Activated CD8-positive, alpha-beta memory T cell treated with anti-CD3 and anti-CD28 coated beads, Interleukin-2, amount 50 U/mL, for 4 hours (primary cell): Measurements from ENCODE around the gene CMTM5.
"Not testable (repeated sequence)": the region's sequence is repeated elsewhere in the genome, so short reads cannot be mapped to it uniquely, and the experiment has no call there.

Source experiments
- DNase-seq: peaks from one replicate; pipeline ENCODE4 v3.0.0-alpha.2; 2020

Gene CMTM5

DNA sequence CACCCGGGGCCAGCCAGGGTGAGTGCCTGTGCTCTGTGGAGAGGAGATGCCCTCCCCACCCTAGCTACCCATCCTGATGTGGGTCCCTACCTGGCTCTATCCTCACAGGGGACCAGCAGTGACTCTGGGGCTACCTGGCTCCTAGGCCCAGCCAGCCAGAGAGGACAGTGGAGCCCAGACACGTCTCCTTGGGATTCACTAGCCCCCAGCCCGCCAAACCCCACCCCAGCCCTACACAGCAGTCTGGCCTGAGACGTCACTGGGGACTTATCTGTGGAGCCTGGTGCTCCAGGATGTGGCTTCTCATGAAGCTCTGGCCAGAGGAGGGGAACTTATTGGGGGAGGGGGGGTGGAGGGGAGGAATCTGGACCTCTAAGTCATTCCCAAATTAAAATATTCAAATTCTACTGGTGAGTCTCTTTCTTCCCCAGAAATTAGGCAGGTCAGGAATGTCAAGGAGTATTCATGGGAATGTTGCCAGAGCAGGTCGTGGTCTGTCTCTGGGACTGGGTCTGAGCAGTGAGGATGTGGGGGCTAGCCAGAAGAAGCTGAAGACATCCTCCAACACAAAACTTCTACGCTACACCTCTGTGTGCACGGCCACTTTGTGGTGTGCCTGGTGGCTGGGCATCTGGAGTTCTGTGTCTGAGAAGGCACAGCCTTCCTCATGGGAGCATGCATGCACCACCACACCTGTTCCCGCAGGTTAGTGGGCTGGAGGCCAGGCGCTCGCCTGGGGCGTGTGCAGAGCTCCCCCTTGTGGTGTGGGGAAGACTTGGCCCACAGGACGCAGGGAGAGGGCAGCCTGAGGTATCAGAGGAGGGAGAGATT, 2.7 kb downstream of the CMTM5 start:
- DNase-seq = peak; percentile 74

DNA sequence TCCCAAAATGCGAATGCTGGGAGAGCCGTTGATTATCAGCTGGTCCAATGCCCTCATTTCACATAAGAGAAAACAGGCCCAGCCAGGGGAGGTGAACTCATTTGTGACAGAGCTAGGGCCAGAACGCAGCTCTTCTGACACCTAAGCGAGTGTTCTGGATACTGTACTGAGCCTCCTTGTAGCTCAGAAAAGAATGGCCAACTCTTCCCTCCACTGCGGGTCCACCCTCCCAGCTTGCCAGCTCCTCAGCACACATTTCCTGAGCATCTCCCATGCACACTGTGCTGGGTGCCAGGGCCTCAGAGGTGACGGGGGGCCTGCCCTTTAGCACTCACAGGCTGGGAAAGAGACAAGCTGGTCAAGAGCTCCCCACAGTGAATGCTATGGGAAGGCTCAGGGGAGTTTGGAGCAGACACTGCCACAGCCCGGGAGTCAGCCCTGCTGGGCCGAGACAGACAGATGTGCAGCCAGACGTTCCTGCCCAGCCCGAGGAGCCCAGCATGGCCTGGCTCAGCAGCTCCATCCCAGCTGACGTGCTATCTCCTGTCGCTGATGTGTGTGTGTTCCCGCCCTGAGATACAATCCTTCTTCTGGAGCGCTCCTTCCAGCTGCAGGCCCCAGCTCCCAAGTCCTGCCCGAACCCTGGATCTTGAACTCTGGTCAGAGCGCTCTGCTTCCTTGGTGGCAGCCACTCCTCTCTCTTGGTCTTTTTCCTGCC, 3.5 kb downstream of the CMTM5 start:
- DNase-seq = no peak

DNA sequence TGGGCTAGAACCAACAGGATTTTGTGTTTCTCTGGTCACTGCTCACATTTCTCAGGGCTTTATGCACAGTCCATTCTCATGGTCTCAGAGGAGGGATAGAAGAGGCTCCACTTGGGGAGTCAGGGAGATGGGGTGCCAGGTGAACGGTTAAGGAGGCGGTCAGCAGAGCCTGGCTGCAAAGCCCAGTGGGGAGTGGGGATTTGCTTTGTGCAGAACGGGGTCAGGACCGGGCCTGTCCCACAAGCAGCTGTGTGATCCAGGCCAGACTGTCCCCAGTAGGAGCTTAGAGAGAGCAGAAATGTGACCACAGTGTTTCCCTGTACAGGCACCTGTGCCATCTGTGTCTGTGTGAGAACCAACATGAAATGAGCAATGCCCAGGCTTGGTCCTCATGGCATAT, 4.1 kb downstream of the CMTM5 start:
- no peak for DNase-seq

DNA sequence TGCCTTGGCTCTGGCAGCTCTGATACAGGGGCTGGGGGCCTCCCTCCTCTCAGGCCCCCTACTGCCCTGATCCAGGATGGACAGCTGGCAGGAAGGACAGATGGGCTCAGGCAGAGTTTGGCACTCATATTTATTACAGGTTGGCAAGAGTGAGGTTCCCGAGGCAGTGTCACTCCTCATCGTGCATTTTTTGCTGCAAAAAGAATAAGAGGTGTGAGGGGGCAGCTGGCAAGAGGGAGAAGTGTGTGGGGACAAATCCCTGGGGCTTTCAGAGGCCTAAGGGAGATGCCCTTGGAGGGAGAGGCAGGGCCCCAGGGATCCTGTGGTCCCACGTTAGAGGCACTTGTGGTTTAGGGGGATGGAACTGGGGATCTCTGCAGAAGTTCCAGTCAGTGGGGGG, 5.0 kb downstream of the CMTM5 start:
- no peak for DNase-seq

DNA sequence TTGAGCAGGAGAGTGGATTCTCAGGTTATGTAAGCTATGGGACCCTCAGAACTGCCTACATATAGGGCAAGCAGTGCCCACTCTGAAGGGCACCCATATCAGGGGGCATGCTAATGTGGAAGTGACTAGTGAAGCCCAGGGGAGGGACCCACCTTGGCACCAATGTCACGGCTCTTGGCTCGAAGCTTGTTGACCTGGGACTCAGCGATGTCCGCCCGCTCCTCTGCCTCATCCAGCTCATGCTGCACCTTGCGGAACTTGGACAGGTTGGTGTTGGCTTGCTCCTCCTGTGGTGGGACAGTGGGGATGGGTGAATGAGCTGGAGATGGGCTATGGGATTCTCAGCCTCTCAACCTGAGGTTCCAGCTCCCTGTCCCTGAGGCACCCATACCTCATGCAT, 5.4 kb downstream of the CMTM5 start:
- no peak for DNase-seq

DNA sequence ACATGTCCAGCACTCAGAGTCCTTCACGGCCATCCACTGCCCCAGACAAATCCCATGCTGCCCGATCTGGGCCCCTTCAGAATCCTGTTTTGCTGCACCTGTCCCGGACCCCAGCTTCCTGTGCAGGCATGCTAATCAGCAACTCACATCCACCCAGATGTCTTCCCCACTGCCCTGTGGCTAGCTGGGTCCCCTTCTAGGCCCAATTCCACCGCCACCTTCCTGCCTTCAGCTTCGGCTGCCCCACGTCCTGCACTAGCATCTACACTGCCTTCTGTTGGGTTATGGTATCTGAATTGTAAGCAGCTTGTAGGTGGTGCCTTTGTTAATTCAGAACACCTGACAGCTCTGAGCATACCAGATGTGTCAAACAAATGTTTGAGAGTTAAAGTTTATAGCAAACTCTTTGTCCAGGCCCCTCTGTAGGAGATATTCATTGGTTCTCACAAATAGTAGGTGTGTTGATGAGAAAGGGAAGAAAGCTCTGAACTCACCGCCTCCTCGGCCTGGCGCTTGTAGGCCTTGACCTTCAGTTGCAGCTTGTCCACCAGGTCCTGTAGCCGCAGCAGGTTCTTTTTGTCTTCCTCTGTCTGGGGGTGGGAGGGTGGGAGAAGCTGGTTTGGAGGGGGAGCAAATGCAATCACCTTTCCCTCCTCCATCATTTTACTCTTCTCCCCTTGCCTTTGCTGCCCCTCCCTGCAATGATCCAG, 6.0 kb downstream of the CMTM5 start:
- DNase-seq = no peak

DNA sequence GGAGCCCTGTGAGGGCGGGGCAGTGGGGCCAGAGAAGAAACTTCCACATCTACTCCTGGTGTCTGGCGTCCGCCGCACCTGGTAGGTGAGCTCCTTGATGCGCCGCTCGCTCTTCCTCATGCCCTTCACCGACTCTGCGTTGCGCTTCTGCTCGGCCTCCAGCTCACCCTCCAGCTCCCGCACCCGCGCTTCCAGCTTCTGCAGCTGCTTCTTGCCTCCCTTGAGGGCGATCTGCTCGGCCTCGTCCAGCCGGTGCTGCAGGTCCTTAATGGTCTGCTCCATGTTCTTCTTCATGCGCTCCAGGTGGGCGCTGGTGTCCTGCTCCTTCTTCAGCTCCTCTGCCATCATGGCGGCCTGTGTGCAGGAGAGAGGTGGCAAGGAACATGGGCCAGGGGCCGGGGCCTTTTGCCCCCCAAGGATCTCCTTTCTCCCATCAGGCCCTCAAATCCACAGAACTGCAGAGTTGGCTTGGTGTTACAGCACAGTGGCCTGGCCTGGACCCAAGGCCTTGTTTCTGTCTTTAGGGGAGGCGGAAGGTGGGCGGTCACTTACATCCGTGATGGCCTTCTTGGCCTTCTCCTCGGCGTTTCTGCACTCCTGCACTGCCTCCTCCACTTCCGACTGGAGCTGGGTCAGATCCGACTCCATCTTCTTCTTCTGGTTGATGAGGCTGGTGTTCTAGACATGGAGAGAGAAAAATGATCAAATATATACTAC, 7.7 kb downstream of the CMTM5 start:
- no peak for DNase-seq

GRCh38 chr14:23385244-23385641, 8.4 kb downstream of the CMTM5 start:
- DNase-seq = no peak

DNA sequence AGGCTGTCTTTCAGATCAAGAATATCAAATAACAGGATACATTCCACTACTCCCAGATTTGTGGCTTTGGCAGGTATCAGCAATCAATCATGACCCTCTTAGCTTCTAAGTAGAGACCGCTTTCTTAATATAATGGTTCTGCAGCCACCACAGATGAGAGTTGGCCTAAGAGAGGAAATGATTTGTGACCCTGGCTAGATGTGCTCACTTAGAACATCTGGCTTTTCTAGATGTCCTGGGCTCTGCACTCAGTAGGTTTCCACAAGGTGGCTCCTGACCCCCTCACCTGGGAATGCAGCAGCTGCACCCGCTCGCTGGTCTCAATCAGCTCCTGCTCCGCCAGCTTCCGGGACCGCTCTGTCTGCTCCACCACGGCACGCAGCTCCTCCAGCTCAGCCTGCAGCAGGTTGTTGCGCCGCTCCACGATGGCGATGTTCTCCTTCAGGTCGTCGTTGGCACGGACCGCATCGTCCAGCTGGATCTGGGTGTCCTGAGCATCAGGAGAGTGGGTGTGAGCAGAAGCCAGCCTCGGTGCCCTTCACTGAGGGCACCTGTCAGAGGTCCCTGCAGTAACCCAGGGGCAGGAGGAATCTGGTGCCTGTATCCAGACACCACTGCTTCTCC, 8.9 kb downstream of the CMTM5 start:
- DNase-seq = no peak

DNA sequence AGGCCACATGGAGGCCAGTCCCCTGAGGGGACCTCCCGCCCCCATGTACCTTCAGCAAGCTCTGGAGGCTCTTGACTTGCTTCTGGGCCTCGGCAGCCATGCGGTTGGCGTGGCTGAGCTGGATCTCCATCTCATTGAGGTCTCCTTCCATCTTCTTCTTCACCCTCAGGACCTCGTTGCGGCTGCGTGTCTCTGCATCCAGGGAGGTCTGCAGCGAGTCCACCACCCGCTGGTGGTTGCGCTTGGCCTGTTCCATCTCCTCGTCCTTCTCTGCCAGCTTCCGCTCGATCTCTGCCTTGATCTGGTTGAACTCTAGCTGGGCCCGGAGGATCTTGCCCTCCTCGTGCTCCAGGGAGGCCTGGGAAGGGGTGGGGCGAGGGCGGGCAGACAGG, 9.4 kb downstream of the CMTM5 start:
- not testable (repeated sequence) for DNase-seq

DNA sequence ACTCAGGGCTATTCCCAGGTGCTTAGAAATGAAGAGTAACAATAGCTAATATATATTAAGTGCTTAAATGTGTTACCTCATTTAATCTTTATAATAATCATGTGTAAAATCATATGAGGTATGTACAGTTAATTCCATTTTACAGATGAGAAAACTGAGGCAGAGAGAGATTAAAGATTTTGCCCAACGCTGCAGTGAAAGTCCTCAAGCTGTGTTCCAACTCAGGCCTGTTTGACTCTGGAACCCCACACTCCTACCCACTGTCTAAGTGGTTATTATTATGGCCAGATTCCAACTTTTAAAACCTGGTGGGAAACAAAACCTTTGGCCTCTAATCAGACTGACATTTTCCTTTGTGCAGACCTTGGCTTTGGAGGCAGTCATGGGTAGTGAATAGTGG, 10.2 kb downstream of the CMTM5 start:
- DNase-seq = no peak

GRCh38 chr14:23387916-23388882, 11.4 kb downstream of the CMTM5 start:
- no peak for DNase-seq

DNA sequence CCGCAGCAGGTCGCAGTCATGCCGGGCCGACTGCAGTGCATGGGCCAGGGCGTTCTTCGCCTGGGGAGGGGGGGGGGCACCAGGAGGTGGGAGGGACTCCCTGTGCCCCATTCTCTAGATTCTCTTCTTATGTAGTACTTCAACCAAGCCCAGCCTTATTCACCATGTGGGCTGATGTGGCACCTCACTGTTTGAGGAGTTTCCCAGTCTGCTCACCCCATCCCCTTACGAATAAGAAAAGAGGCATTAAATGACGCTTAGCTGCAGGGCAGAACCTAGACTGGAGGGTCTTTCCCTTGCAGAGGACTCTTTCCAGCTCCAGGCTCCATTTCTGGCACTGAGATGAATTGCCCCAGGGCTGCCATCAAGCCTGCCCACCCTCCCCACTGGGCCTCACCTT, 12.2 kb downstream of the CMTM5 start:
- DNase-seq = no peak

DNA sequence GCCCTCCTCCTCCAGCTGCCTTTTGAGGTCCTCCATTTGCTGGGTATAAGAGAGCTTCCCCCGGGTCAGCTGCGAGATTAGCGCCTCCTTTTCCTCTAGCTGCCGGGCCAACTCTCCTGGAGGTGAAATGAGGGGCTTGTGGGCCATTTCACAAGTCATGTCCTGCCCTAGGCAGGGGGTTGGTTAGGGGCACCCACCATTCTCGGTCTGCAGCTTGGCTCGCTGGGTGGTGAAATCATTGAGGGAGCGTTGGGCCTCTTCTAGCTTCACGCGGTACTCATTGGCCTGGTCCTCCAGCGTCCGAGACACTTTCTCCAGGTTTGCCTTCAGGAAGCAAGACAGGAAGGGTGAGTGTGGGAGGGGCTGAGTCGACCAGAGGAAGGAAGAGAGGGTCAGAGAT, 12.6 kb downstream of the CMTM5 start:
- no peak for DNase-seq

GRCh38 chr14:23389871-23390270, 13.0 kb downstream of the CMTM5 start:
- DNase-seq = not testable (repeated sequence)

DNA sequence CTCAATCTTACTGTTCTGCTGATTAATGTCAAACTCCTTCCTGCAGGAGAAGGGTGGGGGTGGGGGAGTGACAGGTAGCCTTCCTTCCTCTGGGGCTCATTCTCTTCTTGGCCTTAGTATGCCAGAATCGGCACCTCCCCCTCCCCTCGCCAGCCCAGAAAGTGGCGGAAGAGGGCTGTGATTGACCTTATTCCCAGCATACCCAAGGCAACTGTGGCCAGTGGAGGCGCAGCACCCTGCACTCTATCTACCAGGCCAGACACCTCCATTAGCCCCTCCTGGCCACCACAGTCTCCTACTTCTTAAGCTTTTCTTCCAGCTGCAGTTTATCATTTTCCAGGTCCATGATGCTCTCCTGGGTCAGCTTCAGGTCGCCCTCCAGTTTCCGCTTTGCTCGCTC, 15.8 kb downstream of the CMTM5 start:
- no peak for DNase-seq

- no peak for DNase-seq
Observed at GRCh38 chr14:23396126-23396525, 19.3 kb downstream of the CMTM5 start.

GRCh38 chr14:23396781-23397407, 20.0 kb downstream of the CMTM5 start:
- DNase-seq = no peak

- DNase-seq = no peak
Observed at GRCh38 chr14:23398348-23398747, 21.5 kb downstream of the CMTM5 start.

DNA sequence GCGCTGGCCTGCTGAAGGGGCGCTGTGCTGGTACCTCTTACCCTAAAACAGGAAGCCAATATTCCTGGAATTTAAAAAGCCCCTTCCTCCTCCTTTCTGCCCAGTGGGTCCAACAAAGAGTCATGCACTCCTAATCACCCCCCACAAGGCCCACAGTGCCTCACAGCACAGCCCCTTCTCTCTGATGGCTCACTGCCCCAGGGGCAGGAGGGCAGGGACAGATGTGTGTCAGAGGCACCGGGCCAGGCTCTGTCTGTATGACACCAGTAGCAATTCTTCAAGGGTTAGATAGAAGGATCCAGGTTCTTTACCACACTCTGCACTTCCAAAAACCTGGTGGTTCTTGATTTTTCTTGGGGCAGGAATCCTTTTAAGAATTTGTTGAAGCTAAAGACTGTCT, 22.3 kb downstream of the CMTM5 start:
- no peak for DNase-seq

- DNase-seq = no peak
Observed at GRCh38 chr14:23399591-23399990, 22.7 kb downstream of the CMTM5 start.
